Renal cortical epithelial cell (primary cell): ENCODE data around the gene ZCWPW1. TPM values are rescaled to one million over a fixed set of nuclear protein-coding genes. Genes with fewer than 3 reads are reported as not detected.
A peak's percentile ranks its signal among the peaks of the same experiment; 100 is the strongest.
"Not testable (repeated sequence)": the region's sequence is repeated elsewhere in the genome, so short reads cannot be mapped to it uniquely, and the experiment has no call there.

ENCODE experiments used
- DNase-seq: peaks from one replicate; pipeline ENCODE4 v3.0.0-alpha.2; 2011; ENCODE audit warnings: low read depth
- total RNA-seq: library from RNA; depleted of rRNA; stranded (reverse); fragments of >200 nt; gene quantifications from 2 replicates; pipeline ENCODE4 v1.2.3, GENCODE V29; 2014

ZCWPW1 gene
- total RNA-seq, 1 donor from 2014 or later: 2.8 TPM

DNA sequence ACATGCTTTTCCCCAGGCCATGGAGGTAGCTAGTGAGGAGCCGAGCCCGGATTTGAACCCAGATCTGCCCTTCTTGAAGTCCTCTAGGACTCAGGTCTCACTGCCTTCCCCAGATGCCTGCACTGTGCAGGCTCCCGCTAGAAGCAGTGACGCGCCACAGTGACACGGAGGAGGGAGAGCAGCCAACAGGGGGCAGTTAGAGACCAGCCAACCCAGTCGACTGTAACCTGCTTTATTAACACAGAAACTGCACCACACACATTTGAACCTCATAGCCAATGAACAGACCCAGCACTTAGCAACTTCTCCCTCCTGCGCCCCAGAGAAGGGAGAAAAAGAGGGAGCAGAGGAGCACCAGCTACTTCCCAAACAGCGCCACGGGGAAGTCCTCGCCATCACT is 27.8 kb downstream of the ZCWPW1 start:
- DNase-seq: no peak

DNA sequence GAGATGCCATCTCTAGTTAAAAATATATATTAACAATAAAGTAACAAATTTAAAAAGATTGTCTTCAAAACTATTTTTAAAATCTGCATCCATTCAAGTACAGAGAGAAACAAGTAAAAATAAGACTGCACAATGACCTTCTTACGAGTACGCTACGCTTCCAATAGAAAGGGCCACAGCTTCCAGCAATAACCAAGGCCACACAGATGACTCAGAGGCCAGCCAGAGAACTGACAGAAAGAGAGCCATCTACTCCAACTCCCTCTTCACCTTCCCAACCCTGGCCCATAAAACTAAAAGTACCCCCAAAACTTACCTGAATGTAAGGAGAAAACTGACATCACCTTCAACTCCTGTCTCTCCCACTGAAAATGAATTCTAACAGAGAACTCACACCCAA is 28.5 kb downstream of the ZCWPW1 start:
- no peak for DNase-seq

DNA sequence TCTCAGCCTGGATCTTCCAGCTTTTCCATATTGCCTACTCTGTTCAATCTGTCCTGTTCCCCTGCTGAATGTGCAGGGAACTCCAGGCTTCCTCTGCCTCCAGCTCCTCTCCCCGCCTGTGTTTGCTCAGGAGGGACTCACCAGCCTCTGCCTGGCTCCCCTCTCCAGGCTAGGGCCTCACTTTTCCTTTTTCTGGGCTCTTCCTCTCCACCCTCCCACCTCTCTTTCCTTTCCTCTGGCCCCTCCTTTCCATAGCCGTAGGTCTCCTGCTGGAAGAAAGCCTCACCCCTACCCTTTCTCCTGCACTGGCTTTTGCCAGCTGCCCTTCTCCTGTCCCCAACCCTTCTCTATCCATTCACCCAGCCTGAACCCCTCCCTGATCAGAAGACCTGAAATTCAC is 30.3 kb downstream of the ZCWPW1 start:
- no peak for DNase-seq

DNA sequence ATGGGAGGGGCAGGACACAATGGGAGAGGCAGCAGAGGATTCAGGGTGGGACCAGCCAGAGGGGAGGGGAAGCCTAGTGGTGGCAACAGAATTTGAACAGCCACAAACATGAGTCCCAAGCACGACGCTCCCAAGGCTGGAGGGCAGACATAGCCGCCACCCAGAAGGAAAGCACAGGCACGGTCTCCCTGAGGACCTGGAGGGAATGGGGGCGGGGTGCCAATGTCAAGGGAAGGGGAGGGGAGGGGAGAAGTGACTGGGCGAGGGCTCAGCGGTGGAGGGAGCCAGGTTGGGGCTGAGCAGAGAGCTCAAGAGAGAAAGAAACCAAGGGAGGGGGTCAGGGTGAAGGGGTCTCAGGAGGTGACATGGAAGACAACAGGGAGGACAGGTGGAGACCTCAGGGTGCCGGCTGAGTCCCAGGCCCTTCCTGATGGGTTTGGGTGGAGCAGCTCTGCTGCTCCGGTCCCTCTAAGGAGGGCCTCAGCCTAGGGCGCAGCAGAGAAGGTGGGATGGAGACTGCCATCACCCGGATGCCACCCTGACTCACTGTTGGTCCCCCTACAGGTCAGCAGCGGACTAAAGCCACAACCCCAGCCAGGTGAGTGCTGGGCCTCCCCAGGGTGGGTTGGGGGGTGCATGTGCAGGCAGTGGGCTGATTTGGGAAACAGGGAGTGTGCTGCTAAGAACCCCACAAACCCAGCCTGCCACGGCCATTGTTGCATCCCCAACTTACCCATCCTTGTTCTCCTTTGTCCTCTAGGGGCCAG is 31.0 kb downstream of the ZCWPW1 start:
- no peak for DNase-seq

DNA sequence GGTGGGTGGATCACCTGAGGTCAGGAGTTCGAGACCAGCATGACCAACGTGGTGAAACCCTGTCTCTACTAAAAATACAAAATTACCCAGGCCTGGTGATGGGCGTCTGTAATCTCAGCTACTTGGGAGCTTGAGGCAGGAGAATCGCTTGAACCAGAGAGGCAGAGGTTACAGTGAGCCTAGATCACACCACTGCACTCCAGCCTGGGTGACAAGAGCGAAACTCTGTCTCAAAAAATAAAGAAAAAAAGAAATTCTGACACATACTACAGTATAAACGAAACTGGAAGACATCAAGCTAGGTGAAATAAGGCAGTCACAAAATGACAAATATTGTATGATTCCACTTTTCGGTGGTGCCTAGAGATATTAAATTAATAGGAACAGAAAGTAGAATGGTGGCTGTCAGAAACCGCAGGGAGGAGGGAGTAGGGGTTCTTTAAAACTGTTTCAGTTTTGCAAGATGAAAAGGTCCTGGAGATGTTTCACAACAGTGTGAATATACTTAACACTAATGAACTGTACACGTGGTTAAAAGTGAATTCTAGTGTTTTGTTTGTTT is 32.0 kb downstream of the ZCWPW1 start:
- no peak for DNase-seq

DNA sequence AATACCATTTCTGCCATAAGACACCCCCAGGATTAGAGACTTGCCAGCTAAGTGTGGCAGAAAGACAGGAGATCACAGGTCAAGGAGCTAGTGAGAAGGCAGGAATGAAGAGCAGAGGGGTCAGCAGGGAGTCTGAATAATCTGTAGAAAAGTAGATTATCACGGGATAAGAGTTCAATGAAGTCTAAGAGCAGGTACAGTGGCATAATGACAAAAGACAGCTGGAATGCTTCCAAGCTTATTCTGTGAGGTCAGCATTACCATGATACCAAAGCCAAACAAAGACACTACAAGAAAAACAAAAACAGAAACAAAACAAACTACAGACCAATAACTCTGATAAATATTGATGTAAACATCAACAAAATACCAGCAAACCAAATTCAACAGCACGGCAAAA is 34.4 kb downstream of the ZCWPW1 start:
- DNase-seq: no peak

DNA sequence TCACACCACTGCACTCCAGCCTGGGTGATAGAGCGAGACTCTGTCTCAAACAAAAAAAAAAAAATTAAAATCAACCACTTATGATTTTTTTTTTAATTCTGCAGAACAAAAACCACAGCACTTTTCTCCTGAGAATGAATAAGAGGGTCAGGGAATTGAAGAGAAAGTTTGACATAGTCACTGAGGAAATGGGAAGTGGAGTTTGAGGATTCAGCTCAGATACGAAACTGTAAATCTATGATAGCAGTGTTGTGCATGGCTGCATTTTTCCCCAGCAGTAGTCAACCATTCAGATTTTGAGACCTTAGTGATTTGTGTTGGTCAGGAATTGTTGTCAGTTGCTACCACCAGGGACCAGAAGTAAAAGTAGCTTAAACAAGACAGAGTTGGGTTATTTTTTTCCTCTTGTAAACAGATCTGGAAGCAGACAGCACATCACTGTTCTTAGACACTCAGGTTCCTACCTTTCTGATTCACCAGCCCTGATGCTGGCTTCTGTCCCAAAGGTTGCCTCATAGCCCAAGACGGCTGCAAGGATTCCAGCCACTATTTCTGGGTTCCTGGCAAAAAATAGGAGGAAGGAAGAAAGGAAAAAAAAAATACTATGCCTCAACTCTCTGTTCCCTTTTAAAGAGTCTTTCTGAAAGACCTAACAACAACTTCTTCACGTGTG is 35.1 kb downstream of the ZCWPW1 start:
- no peak for DNase-seq

DNA sequence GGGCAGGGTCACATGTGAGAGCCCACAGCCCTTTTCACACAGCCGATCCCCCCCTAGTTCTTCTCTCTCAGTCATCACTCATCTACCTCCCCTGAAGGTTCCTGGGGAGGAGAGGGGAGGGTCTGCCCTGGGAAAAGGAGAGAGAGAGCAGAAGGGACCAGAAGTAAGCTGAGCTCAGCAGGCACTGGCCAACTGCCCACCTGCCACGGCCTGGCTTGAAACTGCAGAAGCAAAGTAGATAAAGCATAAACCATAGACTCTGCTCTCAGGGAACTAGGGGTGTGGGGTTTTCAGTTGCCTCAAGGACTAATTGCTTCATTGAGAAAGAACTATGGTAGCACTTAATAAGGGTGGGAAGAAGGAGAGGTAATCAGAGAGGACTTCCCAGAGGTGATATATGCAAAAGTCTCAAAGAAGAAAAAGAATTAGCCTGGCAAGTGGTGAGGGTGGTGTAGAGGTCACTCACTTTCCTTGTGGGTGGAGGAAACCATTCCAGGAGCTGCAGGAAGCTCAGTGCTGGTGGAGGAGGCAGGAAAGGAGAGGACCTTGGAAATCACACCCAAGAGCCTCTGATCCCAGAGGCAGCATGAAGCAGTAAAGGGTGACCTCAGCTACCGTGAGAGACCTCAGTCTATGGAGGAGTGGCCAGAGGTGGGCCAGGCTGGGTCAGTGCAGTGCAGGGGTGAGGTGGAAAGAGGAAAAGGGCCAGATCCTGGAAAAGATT is 38.1 kb downstream of the ZCWPW1 start:
- no peak for DNase-seq

DNA sequence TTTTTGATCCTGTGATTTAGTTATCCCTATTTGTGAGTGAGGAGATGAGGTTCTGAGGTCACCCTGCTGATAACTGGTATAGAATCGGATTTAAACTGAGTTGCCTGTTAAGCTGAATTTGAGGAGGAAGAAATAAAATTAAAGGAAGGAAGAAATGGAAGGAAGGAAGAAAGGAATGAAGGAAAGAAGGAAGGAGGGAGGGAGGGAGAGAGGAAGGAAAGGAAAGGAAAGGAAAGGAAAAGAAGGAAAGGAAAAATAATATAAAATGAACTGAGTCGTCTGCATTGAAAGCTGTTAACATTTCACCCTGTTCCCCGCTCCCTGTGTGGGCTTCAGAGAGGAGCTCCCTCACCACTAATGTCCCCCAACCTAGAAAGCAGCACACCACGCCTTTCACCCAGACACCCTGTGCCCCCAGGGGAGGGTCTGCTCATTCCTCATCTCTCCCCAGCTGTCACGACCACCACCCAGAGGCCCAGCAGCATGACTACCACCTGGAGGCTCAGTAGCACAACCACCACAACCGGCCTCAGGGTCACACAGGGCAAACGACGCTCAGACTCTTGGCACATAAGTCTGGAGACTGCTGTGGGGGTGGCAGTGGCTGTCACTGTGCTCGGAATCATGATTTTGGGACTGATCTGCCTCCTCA is 38.9 kb downstream of the ZCWPW1 start:
- DNase-seq: no peak

DNA sequence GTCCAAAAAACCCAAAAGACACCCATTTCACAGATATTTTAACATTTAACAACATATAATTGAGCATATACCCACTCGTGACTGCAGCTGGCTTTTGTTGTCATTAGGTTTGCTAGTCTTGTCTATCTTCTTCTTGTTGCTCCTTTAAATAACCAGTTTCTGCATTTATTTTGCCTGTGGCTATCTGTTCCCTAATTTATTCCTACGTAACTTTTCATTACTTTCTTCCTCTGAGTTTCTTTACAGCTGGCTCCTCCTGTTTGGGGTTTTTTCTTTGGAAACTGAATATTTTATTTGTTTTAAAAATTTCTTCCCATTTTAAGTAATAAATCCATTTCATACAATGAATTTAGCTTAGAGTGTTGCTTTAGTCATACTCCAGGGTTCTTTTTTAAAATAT is 40.8 kb downstream of the ZCWPW1 start:
- DNase-seq: no peak

DNA sequence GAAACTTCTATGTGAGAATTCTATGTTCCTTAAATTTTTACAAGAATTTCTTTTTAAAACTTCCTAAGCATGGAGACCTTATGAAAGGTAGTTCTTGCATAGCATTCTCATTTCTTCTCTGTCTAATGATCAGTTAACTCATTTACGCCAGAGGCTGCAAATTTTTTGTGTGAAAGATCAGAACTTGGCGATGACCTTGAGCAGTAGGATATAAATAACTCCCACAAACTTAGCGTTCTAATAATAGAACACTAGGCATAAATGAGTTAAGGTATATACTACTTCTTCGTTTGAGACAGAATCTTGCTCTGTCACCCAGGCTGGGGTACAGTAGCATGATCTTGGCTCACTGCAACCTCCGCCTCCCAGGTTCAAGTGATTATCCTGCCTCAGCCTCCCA is 41.6 kb downstream of the ZCWPW1 start:
- DNase-seq: no peak

DNA sequence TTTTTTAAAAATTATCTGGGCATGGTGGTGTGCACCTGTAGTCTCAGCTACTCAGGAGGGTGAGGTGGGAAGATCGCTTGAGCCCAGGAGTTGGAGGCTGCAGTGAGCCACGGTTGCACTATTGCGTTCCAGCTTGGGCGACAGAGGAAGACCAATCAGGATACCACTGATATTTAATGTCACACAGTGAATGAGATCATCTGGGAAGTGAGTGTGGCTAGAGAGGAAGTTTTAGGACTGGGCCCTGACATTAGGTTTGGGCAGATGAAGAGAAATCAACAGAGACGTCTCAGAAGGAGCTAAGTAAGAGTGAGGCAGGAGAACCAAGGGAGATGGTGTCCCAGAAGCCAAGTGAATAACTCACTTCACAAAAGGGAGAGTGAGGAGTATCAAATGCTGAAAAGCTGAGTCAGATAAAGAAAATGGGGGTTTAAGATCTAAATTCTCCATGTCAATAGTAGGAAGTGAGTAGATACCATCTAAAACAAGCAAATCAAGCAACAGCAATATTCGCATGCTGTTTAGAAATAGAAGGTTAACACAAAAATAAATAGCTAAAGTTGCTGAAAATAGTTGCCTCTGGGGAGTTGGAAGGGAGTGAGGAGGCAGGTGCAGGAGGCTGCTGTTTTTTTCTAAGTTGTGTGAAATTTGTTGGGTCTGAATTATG is 43.7 kb downstream of the ZCWPW1 start:
- no peak for DNase-seq

DNA sequence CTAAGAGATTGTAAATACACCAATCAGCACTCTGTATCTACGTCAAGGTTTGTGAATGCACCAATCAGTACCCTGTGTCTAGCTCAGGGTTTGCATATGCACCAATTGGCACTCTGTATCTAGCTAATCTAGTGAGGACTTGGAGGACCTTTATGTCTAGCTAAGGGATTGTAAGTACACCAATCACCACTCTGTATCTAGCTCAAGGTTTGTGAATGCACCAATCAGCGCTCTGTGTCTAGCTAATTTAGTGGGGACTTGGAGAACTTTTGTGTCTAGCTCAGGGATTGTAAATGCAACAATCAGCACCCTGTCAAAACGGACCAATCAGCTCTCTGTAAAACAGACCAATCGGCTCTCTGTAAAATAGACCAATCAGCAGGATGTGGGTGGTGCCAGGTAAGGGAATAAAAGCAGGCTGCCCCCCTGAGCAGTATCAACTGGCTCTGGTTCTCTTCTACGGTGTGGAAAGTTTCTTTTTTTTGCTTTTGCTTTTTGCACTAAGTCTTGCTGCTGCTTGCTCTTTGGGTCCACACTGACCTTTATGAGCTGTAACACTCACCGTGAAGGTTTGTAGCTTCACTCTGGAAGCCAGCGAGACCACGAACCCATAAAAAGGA is 46.2 kb downstream of the ZCWPW1 start:
- DNase-seq: peak; percentile 48

DNA sequence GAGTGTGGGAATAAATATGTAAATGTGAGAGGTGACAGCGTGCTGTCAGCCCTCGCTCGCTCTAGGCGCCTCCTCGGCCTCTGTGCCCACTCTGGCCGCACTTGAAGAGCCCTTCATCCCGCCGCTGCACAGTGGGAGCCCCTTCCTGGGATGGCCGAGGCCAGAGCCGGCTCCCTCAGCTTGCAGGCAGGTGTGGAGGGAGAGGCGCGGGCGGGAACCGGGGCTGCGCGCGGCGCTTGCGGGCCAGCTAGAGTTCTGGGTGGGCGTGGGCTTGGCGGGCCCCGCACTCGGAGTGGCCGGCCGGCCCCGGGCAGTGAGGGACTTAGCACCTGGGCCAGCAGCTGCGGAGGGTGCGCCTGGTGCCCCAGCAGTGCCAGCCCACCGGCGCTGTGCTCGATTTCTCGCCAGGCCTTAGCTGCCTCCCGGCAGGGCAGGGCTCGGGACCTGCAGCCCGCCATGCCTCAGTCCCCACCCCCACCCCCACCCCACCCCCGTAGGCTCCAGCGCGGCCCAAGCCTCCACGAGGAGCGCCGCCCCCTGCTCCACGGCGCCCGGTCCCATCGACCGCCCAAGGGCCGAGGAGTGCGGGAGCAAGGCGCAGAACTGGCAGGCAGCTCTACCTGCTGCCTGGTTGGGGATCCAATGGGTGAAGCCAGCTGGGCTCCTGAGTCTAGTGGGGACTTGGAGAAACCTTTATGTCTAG is 46.8 kb downstream of the ZCWPW1 start:
- DNase-seq: not testable (repeated sequence)

DNA sequence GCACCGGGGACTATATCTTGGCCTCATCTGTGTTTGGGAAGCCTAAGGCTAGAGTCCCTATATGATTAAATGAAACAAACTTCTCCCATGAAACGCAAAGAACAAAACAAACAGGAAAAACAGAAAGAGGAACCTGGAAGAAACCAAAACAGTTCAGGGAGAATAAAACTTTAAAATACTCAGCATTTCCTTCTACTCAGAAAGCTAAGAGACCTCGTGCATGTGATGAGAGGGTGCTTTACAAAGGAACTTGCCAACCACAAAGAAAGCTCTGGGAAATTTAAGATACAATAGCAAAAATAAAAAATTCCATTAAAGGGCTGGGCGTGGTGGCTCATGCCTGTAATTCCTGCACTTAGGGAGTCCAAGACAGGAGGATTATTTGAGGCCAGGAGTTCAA is 48.3 kb downstream of the ZCWPW1 start:
- no peak for DNase-seq

DNA sequence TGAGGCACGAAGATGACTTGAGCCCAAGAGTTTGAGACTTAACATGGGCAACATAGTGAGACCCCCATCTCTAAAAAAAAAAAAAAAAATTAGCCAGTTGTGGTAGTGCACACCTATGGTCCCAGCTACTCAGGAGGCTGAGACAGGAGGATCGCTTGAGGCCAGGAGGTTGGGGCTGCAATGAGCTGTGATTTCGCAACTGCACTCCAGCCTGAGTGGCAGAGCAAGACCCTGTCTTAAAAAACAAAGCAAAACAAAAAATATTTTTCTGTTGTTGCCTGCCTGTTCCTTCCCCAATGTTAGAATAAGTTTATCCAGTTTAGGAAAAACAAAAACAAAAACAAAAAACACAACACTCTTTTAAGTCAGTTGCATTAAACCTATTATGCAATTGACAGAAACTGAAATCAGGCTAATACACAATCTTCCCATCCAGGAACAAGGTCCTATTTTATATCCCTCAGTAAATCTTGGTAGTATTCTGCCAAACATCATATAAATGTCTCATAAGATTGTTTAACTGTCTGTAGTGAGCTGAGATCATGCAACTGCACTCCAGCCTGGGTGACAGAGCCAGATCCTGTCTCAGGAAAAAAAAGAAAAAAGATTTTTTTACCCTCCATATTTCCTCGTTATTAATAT is 50.3 kb downstream of the ZCWPW1 start:
- DNase-seq: no peak

DNA sequence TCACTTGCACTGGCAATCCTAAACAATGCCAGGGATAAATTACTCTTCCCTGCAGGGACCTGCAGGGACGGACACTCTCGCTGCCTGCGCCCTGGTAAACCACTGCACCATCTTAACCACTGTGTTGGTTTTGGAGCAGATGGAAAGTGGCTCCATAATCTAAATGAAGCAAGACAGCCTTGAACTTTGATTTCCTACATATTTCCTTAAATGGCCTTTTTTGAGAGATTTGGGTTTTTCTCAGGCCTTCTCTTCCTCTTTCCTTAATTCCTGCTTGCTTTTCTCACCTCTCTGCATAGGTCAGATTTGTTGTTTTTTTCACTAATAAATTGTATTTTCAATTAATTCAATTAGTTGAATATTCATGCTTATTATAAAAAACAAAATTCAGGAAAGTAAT is 52.4 kb downstream of the ZCWPW1 start:
- DNase-seq: no peak

DNA sequence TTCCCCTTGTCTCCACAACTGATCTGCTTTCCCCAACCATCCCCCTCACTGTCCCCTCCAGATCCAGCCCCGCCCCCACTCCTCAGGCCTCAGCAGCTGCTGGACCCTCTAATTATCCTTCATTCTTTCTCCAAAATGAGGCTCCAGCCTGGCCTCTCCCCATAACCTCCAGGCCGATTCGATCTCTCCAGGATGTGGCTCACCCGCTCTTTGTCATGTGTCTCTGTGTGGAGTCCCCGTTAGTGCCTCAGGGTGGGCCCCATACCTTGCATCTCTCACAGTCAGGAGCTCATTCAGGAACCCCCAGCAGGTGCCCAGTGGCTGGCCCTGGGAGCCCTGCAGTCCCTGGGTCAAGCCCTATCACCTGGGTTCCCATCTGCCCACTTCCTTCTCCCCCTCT is 53.9 kb downstream of the ZCWPW1 start:
- no peak for DNase-seq

DNA sequence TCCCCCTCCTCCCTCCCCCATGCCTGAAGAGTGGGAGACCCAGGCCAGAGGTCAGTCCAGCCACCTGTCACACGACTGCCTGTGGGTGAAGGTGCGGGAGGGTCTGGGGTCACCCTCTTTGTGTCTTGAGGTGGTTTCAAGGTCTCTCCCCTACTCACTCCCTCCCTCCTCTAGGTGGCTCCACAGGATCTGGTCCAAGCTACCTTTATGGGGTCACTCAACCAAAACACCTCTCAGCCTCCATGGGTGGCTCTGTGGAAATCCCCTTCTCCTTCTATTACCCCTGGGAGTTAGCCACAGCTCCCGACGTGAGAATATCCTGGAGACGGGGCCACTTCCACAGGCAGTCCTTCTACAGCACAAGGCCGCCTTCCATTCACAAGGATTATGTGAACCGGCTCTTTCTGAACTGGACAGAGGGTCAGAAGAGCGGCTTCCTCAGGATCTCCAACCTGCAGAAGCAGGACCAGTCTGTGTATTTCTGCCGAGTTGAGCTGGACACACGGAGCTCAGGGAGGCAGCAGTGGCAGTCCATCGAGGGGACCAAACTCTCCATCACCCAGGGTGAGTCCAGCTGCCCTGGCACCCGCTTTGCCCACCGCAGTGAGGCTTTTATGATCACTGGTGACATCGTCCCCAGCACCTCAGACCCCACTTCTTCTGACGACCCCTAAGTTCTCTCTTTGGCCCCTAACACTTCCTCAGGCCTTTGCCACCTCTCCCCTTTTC is 54.5 kb downstream of the ZCWPW1 start:
- peak; percentile 51 for DNase-seq
